NCI-H1930 (cell line): ENCODE data around the gene LIN54.

Experiments used
- DNase-seq, 2 experiments: peaks; one replicate each; lab custom pipeline; 2025; lab: John Stamatoyannopoulos, UW

LIN54 gene

DNA sequence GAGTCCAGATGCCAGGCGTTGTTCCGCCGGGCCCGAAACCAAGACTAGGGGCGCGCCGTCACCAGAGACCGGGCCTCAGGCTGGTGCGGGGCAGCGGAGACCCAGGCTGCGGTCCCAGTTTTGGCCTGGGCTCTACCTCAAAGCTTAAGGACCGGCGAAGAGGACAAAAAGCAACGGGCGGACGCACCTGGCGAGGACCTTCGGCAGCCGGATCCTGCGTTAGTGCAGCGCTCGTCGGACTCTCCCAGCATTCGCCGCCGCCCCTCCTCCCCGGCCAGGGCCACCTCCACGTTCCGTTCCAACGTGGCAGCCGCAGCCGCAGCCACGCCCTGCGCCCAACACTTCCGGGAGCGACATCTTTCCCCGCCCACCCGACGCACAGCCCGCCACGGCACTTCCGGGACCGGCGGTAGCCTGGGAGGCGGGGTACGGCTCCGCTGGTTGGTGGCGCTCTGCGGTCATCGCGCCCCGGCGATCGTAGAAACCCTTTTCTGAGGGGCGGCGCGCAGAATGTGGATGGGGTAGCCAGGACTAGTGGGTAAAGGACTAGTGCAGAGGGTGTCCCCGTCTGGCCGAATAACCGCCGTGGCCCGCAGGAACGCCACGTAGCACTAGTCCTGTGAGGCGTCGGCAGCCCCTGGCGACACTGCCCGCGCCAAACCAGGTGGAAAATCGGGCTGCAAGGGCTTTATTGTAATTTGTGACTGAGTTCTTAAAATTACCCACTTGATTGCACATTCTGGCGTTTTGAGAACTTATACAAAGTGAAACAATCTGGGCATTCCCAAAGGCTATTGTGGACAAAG, 119.5 kb downstream of the LIN54 start, which contains the start of gene SEC31A:
Gene SEC31A (minus strand): TSS at position 253 of the 806 bp plus-strand sequence. CDS start 9,217 bp downstream, outside the sequence.
- peak; percentile 92 to 93 for DNase-seq

DNA sequence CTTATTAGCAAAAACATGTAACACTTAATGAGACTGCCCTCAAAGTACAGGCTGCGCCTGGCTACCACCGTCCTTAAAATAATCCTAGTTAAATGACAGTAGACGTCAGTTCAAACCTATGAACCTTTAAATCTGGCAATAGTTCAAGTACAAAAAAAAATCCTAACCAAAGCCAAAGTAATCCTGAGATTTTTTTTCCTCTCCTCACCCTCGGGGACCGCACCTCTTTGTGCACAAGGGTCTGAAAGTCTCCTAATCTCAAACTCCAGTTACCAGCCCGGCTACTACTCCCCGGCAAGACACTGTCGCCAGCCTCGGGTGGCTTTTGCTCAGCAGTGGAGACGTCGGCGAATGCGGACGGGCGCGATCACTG, 120.1 kb downstream of the LIN54 start:
- no peak for DNase-seq

DNA sequence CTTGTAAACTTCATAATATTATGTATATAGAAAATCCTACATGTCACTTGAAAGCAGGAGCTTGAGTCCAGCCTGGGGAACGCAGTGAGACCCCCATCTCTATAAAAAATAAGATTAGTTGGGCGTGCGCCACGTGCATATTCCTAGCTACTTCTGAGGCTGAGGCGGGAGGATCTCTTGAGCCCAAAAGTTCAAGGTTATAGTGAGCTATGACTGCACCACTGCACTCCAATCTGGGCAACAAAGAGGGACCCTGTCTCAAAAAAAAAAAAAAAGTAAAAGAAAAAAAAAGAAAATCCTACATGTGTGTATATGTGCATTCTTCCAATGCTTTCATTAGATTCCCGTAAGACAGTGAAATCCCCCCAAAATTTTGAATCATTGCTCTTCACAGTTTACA, 121.3 kb downstream of the LIN54 start:
- DNase-seq: no peak

DNA sequence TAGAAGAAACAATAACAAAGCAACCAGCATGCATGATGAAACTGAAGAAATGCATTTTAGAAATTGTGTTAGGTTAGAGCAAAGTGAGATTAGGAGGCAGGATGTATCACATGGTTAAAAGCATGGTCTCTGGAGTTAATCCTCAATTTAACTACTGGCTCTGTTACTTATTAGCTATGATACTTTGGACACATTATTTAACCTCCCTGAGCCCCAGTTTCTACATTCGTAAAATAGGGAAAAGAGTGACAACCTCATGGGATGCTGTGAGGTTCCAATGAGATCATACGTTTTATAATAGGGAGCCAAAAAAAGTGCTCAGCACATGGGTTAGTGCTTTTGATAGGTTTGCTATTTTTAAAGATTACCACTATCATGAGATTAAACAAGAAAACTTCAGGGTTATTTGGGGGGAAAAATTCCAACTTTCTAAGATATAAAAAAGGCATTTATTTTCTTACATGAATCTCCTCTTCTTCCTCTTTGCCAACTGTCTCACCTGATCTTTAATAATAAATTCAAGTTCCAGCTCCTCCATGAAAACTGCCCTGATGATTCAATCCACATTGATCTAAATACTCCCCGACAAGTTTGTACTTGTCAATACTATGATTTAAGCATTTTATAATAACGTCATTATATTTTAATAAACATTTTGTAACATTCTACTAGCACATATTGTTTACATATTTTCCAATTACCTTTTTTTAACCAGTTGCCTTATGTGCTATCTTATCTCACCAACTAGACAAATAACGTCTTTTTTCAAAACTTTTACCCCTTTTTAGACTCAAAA, 124.3 kb downstream of the LIN54 start:
- DNase-seq: no peak

DNA sequence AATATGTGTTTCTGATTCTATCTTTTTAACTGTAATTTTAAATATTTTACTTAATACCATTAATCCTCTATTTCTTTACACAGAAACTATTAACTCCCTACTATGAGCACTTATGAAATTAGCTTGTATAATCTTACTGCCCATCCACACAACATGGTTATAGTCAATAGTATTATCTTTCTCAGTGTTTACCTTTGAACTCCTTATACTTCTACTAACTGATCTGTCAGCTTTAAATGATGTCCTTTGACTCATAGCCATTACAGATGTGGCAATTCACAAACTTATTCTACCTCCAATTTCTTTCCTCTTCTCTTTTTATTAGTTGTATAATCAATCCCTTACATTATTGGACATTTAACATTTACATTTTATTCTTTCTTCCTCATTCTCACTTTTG, 125.2 kb downstream of the LIN54 start:
- DNase-seq: no peak
